ENCODE data around the gene NR2F1-AS1. TPM values are rescaled to one million over a fixed set of nuclear protein-coding genes. Genes with fewer than 3 reads are reported as not detected.

Gene NR2F1-AS1
- total and polyA plus RNA-seq, 2 of the 4 experiments (the other 2 are of a cell fraction): 12.5 to 12.8 TPM

- Histone ChIP-seq H4K91ac (ENCODE audit: insufficient read depth, low read depth, low read length) (no peak overlapping the region), H2BK15ac (ENCODE audit: low read depth, low read length) (no peak overlapping the region), H4K5ac (ENCODE audit: low read depth, low read length) (no peak overlapping the region), H2BK120ac (ENCODE audit: low read depth, low read length) (no peak overlapping the region), H3K79me1 (ENCODE audit: low read depth in 1 of 2, low read length in 2 of 2) (peaks cover 0 to 11% of the 10 kb centered on the region in 2 experiments; a peak in 2 of 4 replicates), H3K18ac (ENCODE audit: low read depth, low read length) (no peak overlapping the region), H3K4ac (ENCODE audit: low read depth, low read length) (no peak overlapping the region; the same call in 1 of the 2 replicates), H3K4me2 (ENCODE audit: low read depth, low read length) (no peak overlapping the region), H3K9ac (ENCODE audit: low read depth, low read length) (peak overlapping the region; percentile 100; the same call in 1 of the 2 replicates), H3K9me1 (ENCODE audit: insufficient read depth, low read length) (no peaks in the 10 kb centered on the region), H3K14ac (replicated peaks; ENCODE audit: low read depth, low read length) (no peak overlapping the region), H4K20me1 (ENCODE audit: insufficient read depth, low read length) (no peaks in the 10 kb centered on the region; the same call in 1 of the 2 replicates), H2BK5ac (ENCODE audit: low read depth, low read length, poor library complexity, severe bottlenecking) (peak overlapping the region; percentile 99), H3K23ac (ENCODE audit: low read depth, low read length) (no peak overlapping the region), H2AK9ac (replicated peaks; ENCODE audit: low read depth, low read length, poor library complexity) (no peak overlapping the region), H2BK20ac (ENCODE audit: low read depth, low read length) (no peak overlapping the region), H3K27me3 (ENCODE audit: control insufficient read depth, insufficient read depth, low read length) (no peaks in the 10 kb centered on the region), H3K36me3 (ENCODE audit: control insufficient read depth, insufficient read depth, low read length) (peaks cover 26% of the 10 kb centered on the region), H3K4me3 (ENCODE audit: insufficient read depth, low read depth, low read length) (peak overlapping the region; percentile 99), H4K8ac (ENCODE audit: low read depth in 2 of 2, low read length in 2 of 2) (no peak overlapping the region), H3K27ac (ENCODE audit: insufficient read depth, low read length) (peak overlapping the region; percentile 62), H3K9me3 (ENCODE audit: control insufficient read depth, insufficient read depth, low read length) (no peaks in the 10 kb centered on the region), H2AK5ac (ENCODE audit: low read depth, low read length) (no peak overlapping the region), H2AFZ (replicated peaks; ENCODE audit: low read length, poor library complexity) (no peak overlapping the region), H3K56ac (ENCODE audit: extremely low read depth, insufficient read depth, low read length) (no peak overlapping the region), H3K4me1 (ENCODE audit: control insufficient read depth, insufficient read depth, low read length) (peaks cover 1% of the 10 kb centered on the region; the same call in 1 of the 2 replicates)
- no TSS peak for BruUV-seq (replicated peaks)
- intact Hi-C loops (cut with micrococcal nuclease): loop anchor here (5.0 to 10.0 kb wide), 7 partner anchors 397 to 1268 kb away; no protein-coding TSS in a partner anchor
- no CpG with 5 or more reads among the region's 48 CpGs for WGBS, 2 experiments (ENCODE audit: extremely low coverage in 2 of 2, insufficient read length in 1 of 2)
- dilution Hi-C loops (cut with HindIII; ENCODE audit: low sequenced_read_pairs, unreplicated experiment): no loop called here
- no peak for TF ChIP-seq POLR2A (IDR thresholded peaks at IDR 0.05; ENCODE audit: low read depth, low read length)
- TF ChIP-seq MAZ (IDR thresholded peaks at IDR 0.05; ENCODE audit: borderline replicate concordance, low read depth, low read length): no peak
- TF ChIP-seq RCOR1 (IDR thresholded peaks at IDR 0.05; ENCODE audit: insufficient replicate concordance, low read length): no peak
- no peak for TF ChIP-seq BHLHE40 (IDR thresholded peaks at IDR 0.05; ENCODE audit: low read depth, low read length)
- TF ChIP-seq, protein P1, sequence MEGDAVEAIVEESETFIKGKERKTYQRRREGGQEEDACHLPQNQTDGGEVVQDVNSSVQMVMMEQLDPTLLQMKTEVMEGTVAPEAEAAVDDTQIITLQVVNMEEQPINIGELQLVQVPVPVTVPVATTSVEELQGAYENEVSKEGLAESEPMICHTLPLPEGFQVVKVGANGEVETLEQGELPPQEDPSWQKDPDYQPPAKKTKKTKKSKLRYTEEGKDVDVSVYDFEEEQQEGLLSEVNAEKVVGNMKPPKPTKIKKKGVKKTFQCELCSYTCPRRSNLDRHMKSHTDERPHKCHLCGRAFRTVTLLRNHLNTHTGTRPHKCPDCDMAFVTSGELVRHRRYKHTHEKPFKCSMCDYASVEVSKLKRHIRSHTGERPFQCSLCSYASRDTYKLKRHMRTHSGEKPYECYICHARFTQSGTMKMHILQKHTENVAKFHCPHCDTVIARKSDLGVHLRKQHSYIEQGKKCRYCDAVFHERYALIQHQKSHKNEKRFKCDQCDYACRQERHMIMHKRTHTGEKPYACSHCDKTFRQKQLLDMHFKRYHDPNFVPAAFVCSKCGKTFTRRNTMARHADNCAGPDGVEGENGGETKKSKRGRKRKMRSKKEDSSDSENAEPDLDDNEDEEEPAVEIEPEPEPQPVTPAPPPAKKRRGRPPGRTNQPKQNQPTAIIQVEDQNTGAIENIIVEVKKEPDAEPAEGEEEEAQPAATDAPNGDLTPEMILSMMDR (conservative IDR thresholded peaks at IDR 0.05; ENCODE audit: low read depth, low read length): no peak
- no peak for TF ChIP-seq CEBPB (IDR thresholded peaks at IDR 0.05; ENCODE audit: low read depth, low read length)
- TF ChIP-seq USF2 (IDR thresholded peaks at IDR 0.05; ENCODE audit: low read depth, low read length): no peak
- TF ChIP-seq FOS (IDR thresholded peaks at IDR 0.05; ENCODE audit: low read depth, low read length): no peak
- TF ChIP-seq ELK1 (IDR thresholded peaks at IDR 0.05; ENCODE audit: borderline replicate concordance, low read depth, low read length): no peak
- TF ChIP-seq MAFK (IDR thresholded peaks at IDR 0.05; ENCODE audit: low read depth, low read length): no peak
- DNase-seq: no peak
- no peak for ATAC-seq (ENCODE audit: low read depth)
- ChIA-PET POLR2A (ENCODE audit: unreplicated experiment) (interaction anchor here (0.6 kb wide), 3 partner anchors 186 to 531 kb away, joined by 3 to 11 read pairs (median 6); no protein-coding TSS in a partner anchor), CTCF (no interaction called here)
- in situ Hi-C loops (cut with MboI; ENCODE audit: low sequenced_read_pairs): loop anchor here (10.0 to 25.0 kb wide), 4 partner anchors 330 to 1272 kb away; no protein-coding TSS in a partner anchor
These were observed 3.6 kb upstream of the NR2F1-AS1 start for GRCh38 chr5:93584596-93585040.

Measured in IMR-90 (cell line).